RPMI8226 (cell line): ENCODE data around the gene DAB1.
"Not testable (repeated sequence)": the region's sequence is repeated elsewhere in the genome, so short reads cannot be mapped to it uniquely, and the experiment has no call there.

Source experiments
- DNase-seq: peaks from one replicate; pipeline ENCODE4 v3.0.0-alpha.2; 2015

DAB1 gene

DNA sequence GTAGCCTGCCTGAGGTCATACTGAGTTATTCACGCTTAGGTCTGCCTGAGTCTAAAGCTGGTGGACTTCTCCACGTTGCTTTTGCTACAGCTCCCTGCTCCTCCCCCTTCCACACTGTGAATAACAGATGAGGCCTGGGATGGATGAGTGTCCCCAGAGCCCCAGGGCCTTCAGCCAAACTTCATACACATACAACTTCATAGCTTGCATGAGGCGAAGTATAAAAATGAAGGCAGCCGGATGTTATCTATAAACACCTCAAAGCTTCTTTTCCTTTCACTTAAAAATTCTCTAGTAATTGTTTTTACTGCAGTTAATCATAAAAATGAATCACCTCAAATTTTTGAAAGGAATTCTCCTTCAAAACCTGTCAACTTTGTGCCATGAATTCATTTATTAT lies 70.2 kb downstream of the DAB1 start:
- no peak for DNase-seq

DNA sequence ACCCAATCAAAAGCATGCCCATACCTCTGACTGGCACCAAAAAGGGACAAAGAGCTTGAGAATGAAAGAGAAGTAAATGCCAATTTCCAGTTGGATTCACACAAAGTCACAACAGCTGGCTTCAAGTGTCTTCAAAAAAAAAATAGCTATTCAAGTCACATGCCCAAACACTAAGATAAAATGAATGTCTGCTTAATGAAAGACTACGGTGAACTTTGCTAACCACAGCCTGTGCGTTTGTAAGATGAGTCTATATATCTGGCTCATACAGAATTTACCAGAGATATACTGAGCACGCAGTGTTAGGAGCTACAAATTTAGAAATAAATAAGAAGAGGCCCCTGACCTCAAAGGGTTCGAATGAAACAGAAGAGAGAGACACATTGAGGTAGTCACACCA lies 73.2 kb downstream of the DAB1 start:
- no peak for DNase-seq

DNA sequence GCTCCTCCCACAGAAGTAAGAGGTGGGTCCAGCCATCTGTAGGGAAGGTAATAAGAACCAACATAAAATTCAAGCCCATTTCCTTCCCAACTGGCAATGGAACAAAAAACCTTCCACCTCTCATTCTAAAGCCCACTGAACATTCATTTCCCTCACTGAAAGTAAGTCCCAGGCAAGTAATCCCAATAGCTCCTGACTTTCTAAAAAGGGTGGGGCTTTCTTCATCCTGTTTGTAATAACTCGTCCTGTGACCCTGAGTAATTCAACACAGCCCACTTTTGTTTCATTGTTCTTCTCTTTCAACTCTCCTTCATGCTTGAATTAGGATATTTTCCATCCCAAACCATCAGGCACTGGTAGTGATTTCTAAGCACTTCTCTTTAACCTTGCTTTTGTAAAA lies 74.9 kb downstream of the DAB1 start:
- no peak for DNase-seq

- DNase-seq: no peak
These were observed 77.9 kb downstream of the DAB1 start for GRCh38 chr1:57345916-57346315.

DNA sequence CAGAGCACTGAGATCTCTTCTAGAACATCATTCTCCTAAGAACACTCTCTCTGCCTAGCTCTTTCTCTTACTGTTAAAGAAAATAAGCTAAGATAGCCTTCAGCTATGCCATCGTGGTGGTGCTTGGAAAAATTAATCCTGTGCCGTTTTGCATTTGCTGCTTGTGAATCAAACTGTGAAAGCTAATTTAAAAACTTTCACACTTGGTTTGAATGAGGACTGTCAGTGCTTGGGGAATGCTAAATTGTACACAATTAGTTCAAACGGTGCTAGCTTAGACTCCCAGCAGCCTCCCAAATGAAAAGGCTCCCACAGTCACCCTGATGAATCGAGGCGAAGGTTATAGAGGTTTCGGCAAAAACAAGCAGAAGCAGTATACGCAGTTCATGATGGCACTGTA lies 79.6 kb downstream of the DAB1 start:
- DNase-seq: no peak

DNA sequence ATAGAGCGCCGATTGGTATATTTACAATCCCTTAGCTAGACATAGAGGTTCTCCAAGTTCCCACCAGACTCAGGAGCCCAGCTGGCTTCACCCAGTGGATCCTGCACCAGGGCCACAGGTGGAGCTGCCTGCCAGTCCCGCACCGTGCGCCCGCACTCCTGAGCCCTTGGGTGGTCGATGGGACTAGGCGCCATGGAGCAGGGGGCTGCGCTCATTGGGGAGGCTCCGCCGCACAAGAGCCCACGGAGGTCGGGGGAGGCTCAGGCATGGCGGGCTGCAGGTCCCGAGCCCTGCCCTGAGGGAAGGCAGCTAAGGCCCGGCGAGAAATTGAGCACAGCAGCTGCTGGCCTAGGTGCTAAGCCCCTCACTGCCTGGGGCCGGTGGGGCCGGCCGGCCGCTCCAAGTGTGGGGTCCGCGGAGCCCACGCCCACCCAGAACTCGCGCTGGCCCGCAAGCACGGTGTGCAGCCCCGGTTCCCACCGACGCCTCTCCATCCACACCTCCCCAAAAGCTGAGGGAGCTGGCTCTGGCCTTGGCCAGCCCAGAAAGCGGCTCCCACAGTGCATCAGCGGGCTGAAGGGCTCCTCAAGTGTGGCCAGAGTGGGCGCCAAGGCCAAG lies 80.5 kb downstream of the DAB1 start:
- DNase-seq: not testable (repeated sequence)

DNA sequence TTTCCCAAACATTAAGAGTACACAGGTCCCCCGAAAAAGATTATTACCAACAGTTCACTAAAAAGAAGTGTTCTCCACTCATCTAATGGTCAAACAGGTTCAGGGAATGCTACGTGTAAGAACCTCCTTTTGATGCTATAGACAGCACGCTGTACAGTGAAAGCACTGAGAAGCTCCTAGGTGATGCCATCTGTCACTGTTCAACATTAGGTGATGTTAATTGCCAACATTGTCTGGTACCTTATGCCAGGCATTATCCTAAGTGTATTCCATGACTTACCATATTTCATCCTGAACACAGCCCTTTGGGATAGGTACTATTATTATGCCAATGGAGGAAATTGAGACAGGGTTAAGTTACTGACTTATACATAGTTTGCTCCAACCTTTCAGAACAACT lies 82.1 kb downstream of the DAB1 start:
- no peak for DNase-seq

DNA sequence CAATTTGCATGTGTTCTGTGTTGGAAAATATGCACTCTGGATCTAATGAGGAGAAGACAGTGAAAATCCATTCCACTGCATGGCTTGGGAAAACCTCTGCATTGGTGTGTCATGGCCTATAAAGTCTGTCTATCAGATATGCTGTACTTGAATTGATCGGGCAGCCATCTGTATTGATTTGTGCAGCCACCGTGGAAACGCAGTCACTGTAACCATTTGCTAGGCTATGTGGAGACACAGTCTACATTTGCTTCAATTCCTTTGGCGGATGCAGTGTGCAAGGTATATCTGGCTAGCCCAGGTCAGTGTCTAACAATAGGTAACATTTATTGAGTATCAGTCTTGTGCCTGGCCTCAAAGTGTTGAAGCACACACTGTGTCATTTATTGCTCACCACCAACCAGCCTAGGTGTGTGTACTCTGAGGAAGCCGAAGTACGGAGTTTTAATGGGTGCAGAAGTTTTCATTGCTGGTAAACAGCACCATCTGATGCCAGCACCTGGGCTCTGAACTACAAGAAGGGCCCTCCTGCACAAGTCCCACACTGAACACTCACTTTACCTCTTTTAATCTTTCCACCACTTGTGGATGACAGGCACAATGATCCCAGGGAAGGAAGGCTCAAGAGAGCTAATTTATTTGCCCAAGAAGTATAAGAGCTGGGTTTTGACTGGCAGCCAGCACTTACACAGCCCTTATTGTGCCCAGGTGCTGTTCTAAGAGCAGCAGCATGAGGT lies 83.4 kb downstream of the DAB1 start:
- no peak for DNase-seq

DNA sequence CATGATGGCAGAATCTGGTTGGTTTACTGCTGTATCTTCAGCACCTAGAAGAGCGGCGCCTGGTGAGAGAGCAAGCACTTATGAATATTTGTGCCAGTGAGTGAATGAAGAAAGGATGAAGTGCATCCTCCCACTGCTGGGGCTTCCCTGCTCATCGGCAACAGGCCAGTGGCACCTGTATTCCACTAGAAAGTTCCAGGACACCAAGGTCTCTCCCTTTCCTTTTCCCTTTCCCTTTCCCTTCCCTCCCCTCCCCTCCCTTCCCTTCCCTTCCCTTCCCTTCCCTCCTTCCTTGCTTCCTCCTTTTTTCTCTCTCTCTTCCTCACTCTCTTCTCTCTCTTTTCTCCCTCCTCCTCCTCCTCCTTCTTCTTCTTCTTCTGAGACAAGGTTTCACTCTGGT lies 86.2 kb downstream of the DAB1 start:
- DNase-seq: no peak

- no peak for DNase-seq
These were observed 87.1 kb downstream of the DAB1 start for GRCh38 chr1:57336793-57337192.

GRCh38 chr1:57331620-57332019 lies 92.2 kb downstream of the DAB1 start:
- DNase-seq: no peak

GRCh38 chr1:57329937-57330336 lies 93.9 kb downstream of the DAB1 start:
- DNase-seq: no peak

DNA sequence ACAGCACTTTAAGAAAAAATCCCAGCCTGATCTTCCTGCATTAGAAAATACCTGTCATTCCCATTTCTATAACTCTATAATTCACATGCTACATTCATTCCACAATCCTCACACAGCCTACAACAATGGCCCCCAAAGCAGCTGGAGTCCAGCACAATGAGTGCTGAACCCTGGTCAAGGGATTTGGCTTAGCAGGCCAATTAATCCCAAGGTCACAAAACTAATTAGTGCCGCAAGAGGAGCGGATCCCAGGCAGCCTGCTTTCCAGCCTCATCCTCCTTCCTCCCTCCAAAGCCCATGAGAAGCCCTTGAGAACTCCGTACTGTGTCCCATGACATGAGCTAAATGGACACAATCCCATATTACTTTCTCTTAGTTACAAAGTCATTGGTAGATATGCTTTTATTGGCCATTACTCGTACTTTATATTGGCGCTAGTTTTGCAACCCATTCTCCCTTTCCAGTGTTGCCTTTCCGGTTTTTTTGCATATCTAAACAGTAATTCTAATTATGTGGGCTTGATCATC lies 94.8 kb downstream of the DAB1 start:
- DNase-seq: no peak

GRCh38 chr1:57327946-57328345 lies 95.9 kb downstream of the DAB1 start:
- DNase-seq: no peak

DNA sequence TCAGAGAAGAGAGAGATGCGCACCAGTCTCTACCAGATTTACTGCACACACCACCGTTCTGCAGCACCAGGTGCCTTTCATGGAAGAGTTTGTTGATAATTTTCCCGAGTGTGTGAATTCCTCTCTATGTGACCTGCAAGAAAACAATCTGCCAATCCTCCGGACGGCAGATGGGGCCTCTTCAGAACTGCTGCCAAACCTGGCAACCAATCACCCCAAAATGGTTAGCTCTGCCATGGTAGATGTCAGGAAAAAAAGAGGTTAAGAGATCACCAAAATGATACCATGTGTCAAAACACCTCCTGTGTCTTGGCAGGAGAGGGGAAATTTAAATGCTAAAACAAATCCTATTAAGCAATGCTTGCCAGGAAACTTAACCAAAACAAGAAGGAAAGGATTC lies 96.5 kb downstream of the DAB1 start:
- no peak for DNase-seq

DNA sequence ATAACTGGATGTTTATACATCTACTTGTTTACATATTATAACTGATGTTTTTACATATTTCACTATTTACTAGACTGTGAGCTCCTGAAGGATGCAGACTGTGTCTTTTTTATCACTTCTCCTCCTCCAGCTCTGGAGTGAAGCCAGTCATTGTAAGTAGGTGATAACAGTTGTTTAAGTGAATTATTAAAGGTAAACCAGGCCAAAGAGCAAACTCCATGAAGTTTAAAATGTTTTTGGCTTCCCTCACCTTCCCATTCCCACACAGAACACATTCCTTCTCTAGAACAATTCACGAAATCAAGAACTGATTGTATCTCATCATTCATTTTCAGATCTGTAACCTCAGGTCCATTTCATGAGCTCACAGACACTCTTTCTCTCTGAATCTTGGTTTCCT lies 98.3 kb downstream of the DAB1 start:
- DNase-seq: no peak

- no peak for DNase-seq
These were observed 98.7 kb downstream of the DAB1 start for GRCh38 chr1:57325117-57325516.

GRCh38 chr1:57324388-57324787 lies 99.5 kb downstream of the DAB1 start:
- DNase-seq: no peak

GRCh38 chr1:57321776-57322175 lies 102.1 kb downstream of the DAB1 start:
- no peak for DNase-seq

GRCh38 chr1:57319791-57320190 lies 104.1 kb downstream of the DAB1 start:
- no peak for DNase-seq

GRCh38 chr1:57319165-57319564 lies 104.7 kb downstream of the DAB1 start:
- no peak for DNase-seq

GRCh38 chr1:57316861-57317260 lies 107.0 kb downstream of the DAB1 start:
- no peak for DNase-seq

DNA sequence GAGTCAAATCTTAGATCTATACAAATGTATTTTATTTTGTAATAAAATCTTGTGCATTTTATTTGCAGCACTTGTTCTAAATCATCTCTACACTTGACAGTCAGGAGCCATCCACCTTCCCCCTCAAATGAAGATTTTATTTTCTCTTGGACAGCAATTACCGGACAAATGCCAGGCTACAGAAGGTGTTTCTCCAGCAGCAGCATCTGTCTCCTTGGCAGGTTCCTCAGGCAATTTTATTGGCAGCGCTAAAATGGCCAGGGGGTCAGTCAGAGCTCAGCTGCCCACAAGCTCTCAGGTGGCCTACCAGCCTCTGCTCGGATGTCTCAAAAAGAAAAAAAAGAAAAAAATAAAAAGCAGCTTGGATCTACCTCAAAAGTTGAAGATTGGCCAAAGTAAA lies 107.6 kb downstream of the DAB1 start:
- no peak for DNase-seq

DNA sequence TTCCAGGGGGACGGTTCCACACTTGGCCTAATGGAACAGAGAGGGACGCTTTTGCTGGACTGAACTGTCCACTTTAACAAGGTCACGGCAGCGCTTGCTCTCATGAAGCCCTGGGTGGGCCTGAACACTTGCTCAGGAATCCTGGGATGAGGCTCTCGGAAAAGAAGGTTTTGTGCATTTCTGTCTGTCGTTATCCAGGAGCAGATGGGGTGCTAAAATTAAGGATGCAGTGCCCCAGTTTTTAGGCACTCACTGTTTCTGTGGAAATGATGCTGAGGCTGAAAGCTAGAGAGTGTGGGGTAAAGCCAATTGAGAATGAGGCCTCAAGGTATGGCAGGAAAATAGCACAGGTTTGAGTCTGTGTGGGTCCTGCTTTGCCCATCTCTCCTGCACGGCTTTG lies 111.0 kb downstream of the DAB1 start:
- DNase-seq: no peak

DNA sequence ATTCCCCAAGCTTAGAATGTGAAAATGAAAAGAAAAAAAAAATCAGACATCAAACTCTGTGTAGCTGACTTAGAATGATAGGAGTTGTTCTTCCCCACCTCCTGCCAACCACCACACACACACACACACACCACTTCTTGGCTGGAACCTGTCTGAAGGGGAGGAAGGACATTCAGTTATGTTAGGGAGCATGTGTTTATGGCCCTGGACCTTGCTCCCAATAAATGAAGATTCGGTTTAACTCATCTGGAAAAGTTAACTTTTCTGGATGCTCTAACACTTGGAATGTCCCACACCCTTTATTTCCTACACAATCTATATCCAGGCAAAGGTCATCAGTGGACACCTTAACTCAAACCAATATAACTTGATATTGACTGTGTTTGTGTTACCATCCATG lies 112.4 kb downstream of the DAB1 start:
- no peak for DNase-seq
